Measurements from ENCODE around the gene MEX3B.

The MEX3B gene

GRCh38 chr15:82045892-82046665 is at the start of gene MEX3B:
Gene MEX3B, minus strand, starts transcription at chr15:82046018. Its CDS starts 313 bp downstream, at chr15:82045705.
- Histone ChIP-seq H3K27ac (ENCODE audit: low read depth, low read length) (peak within 1 kb of the TSS; percentile 96), H3K36me3 (ENCODE audit: control insufficient read depth, insufficient read depth, low read length) (no peaks in the 10 kb centered on the region; the same call in 1 of the 2 replicates), H3K4me1 (ENCODE audit: control insufficient read depth, insufficient read depth, low read length) (peaks cover 9% of the 10 kb centered on the region), H3K9me3 (ENCODE audit: control insufficient read depth, insufficient read depth, low read length) (no peaks in the 10 kb centered on the region), H3K9ac (ENCODE audit: low read depth, low read length) (peak within 1 kb of the TSS; percentile 60), H3K4me3 (ENCODE audit: low read depth, low read length) (peak within 1 kb of the TSS; percentile 87), H3K27me3 (ENCODE audit: control insufficient read depth, insufficient read depth, low read length) (peaks cover 55% of the 10 kb centered on the region)

GRCh38 chr15:82093774-82094211 is 48.0 kb upstream of the MEX3B start:
- H3K4me1 ChIP-seq (ENCODE audit: control insufficient read depth, insufficient read depth, low read length) = peaks cover 3% of the 10 kb centered on the region
- H3K4me3 ChIP-seq (ENCODE audit: low read depth, low read length) = no peak overlapping the region
- H3K9ac ChIP-seq (ENCODE audit: low read depth, low read length) = no peak overlapping the region
- H3K27ac ChIP-seq (ENCODE audit: low read depth, low read length) = no peak overlapping the region
- no peaks in the 10 kb centered on the region for H3K9me3 ChIP-seq (ENCODE audit: control insufficient read depth, insufficient read depth, low read length)
- H3K36me3 ChIP-seq (ENCODE audit: control insufficient read depth, insufficient read depth, low read length) = no peaks in the 10 kb centered on the region
- no peaks in the 10 kb centered on the region for H3K27me3 ChIP-seq (ENCODE audit: control insufficient read depth, insufficient read depth, low read length)

DNA sequence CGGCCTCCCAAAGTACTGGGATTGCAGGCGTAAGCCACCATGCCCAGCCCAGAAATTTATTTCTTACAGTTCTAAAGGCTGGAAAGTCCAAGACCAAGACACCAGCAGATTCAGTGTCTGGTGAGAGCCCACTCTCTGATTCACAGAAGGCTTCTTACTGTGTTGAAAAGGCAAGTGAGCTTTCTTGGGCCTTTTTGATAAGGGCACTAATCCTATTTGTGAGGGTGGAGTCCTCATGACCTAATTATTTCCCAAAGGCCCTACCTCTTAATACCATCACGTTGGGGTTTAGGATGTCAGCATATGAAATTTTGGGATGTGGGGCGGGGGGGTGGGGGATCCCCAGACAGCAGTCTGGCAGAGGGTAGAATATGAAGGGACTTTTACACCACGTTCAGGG is 47.5 kb upstream of the MEX3B start:
- no peaks in the 10 kb centered on the region for H3K9me3 ChIP-seq (ENCODE audit: control insufficient read depth, insufficient read depth, low read length)
- H3K4me1 ChIP-seq (ENCODE audit: control insufficient read depth, insufficient read depth, low read length) = peaks cover 8% of the 10 kb centered on the region
- H3K9ac ChIP-seq (ENCODE audit: low read depth, low read length) = no peak overlapping the region
- H3K27ac ChIP-seq (ENCODE audit: low read depth, low read length) = no peak overlapping the region
- no peaks in the 10 kb centered on the region for H3K27me3 ChIP-seq (ENCODE audit: control insufficient read depth, insufficient read depth, low read length)
- no peak overlapping the region for H3K4me3 ChIP-seq (ENCODE audit: low read depth, low read length)
- H3K36me3 ChIP-seq (ENCODE audit: control insufficient read depth, insufficient read depth, low read length) = no peaks in the 10 kb centered on the region

DNA sequence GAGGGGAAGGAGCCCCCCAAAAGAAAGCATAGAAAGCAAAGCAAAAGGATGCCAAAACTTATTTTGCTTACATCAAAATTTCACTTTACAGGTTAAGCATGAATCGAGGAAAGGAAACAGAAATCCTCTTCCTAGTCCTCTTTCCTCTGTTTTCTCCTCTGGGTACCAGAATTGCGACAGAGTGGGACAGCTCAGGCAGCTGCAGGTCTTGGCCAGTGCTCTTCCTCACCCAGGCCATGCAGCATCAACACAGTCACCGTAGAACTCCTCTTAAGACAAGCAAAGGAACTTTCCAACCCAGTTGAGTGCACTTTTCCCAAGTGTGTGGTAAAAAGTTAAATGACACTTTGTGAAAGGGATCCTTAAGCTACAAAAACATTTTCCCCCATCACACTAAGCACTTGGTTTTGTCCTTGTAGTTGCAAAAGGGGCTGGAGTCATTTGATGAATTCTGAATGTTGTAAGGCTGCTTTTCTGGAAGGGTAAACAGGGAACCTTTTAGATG is 45.9 kb upstream of the MEX3B start:
- H3K4me3 ChIP-seq (ENCODE audit: low read depth, low read length) = no peak overlapping the region

DNA sequence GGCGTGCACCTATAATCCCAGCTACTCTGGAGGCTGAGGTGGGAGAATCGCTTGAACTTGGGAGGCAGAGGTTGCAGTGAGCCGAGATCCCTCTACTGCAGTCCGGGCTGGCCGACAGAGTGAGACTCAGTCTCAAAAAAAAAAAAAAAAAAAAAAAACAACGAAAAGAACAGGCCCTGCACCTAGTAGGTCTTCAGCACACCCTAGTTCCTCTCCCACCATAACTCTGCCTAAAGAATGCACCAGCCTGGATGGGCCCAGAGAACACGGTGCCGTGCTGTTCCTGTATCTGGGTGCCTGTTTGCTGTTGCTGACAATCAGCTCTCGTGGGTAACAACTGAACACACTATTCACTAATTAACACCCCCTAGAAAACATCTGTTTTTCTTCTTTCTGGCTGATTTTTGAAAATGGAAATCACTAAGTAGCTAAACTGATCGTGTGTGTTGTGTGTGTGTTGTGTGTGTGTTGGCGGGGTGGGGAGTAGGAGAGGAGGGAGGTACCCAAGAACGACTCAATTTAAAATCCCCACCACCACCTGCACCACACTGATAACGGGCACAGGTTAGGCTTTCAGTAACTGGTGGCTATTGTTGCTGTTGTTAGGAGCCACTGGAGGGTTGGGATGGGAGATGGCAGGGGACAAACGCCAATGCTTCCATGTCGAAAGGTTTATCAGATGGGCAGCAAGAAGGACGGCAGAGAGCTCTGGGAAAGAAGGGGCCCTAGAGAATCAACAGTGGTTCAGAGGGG is 40.6 kb upstream of the MEX3B start:
- H3K27ac ChIP-seq (ENCODE audit: low read depth, low read length) = no peak overlapping the region
- no peaks in the 10 kb centered on the region for H3K36me3 ChIP-seq (ENCODE audit: control insufficient read depth, insufficient read depth, low read length)
- H3K27me3 ChIP-seq (ENCODE audit: control insufficient read depth, insufficient read depth, low read length) = no peaks in the 10 kb centered on the region
- no peak overlapping the region for H3K9ac ChIP-seq (ENCODE audit: low read depth, low read length)
- peaks cover 8% of the 10 kb centered on the region for H3K4me1 ChIP-seq (ENCODE audit: control insufficient read depth, insufficient read depth, low read length)
- H3K4me3 ChIP-seq (ENCODE audit: low read depth, low read length) = no peak overlapping the region
- no peaks in the 10 kb centered on the region for H3K9me3 ChIP-seq (ENCODE audit: control insufficient read depth, insufficient read depth, low read length)

More for the DNA sequence above, 45.9 kb upstream of the MEX3B start:
- Histone ChIP-seq H3K27me3 (ENCODE audit: control insufficient read depth, insufficient read depth, low read length) (no peaks in the 10 kb centered on the region), H3K27ac (ENCODE audit: low read depth, low read length) (no peak overlapping the region), H3K4me1 (ENCODE audit: control insufficient read depth, insufficient read depth, low read length) (peaks cover 8% of the 10 kb centered on the region), H3K9me3 (ENCODE audit: control insufficient read depth, insufficient read depth, low read length) (no peaks in the 10 kb centered on the region), H3K9ac (ENCODE audit: low read depth, low read length) (no peak overlapping the region), H3K36me3 (ENCODE audit: control insufficient read depth, insufficient read depth, low read length) (no peaks in the 10 kb centered on the region)

DNA sequence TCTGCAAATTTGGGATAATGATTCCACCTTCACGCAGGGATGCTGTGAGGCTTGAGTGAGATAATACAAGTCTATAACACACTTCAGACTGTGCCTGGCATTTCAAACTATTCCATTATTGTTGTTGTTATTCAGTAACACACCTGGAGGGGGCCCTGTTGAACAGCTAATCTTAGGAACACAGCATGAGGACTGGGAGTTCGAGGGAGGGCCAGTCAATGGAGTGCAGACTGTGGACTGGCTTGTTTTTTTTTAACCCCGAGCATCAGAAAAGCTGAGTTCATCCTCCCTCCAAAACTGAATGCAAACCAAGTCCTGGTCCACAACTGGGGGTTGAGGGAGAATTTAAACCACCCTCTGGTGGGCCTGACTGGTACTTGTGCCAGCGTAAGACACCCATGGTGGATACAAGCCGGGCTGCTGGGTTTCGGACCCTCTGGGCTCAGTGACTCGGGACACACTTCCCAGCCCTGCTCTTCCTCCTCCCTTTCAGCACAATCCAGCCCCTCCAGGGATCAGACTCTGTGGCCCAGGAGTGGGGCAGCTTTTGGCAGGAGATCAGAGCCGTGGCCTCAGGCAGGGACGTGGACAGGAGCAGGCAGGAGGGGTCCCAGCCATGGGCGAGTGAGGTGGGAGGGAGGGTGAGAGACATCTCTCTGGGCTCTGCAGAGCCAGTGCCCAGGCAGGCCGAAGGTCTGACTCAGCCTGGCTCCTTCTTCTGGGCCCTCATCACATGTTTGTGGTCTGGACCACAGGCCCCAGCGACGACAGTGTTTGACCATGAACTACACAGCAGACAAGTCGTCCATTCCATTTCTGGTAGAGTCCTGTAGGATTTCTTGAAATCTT is 36.3 kb upstream of the MEX3B start:
- Histone ChIP-seq H3K36me3 (ENCODE audit: control insufficient read depth, insufficient read depth, low read length) (no peaks in the 10 kb centered on the region), H3K4me1 (ENCODE audit: control insufficient read depth, insufficient read depth, low read length) (no peaks in the 10 kb centered on the region), H3K9me3 (ENCODE audit: control insufficient read depth, insufficient read depth, low read length) (no peaks in the 10 kb centered on the region), H3K27me3 (ENCODE audit: control insufficient read depth, insufficient read depth, low read length) (no peaks in the 10 kb centered on the region), H3K27ac (ENCODE audit: low read depth, low read length) (no peak overlapping the region), H3K4me3 (ENCODE audit: low read depth, low read length) (no peak overlapping the region), H3K9ac (ENCODE audit: low read depth, low read length) (no peak overlapping the region)

- no peak overlapping the region for H3K27ac ChIP-seq (ENCODE audit: low read depth, low read length)
- no peak overlapping the region for H3K9ac ChIP-seq (ENCODE audit: low read depth, low read length)
- H3K27me3 ChIP-seq (ENCODE audit: control insufficient read depth, insufficient read depth, low read length) = no peaks in the 10 kb centered on the region
- H3K36me3 ChIP-seq (ENCODE audit: control insufficient read depth, insufficient read depth, low read length) = no peaks in the 10 kb centered on the region
- no peak overlapping the region for H3K4me3 ChIP-seq (ENCODE audit: low read depth, low read length)
- H3K4me1 ChIP-seq (ENCODE audit: control insufficient read depth, insufficient read depth, low read length) = no peaks in the 10 kb centered on the region
- no peaks in the 10 kb centered on the region for H3K9me3 ChIP-seq (ENCODE audit: control insufficient read depth, insufficient read depth, low read length)
These were observed 35.0 kb upstream of the MEX3B start for GRCh38 chr15:82080774-82081173.

DNA sequence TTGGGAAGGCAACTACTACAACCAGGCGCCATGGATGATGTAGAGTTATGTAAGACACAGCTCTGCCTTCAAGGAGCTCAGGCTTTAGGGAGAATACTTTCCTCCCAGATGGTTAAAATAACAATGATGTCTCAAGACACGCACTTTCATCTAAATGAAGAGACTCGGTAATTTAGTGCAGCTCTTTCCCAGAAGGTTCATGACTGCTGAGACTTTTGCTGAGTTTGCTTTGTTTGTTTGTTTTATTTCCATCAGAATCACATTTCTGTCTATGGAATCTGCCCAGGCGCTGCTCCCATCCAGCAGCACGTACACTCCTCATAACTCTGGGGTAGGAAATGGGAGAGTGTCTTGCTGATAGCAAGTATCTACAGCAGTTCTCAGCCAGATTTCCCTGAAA is 33.9 kb upstream of the MEX3B start:
- no peak overlapping the region for H3K27ac ChIP-seq (ENCODE audit: low read depth, low read length)
- no peaks in the 10 kb centered on the region for H3K27me3 ChIP-seq (ENCODE audit: control insufficient read depth, insufficient read depth, low read length)
- no peaks in the 10 kb centered on the region for H3K36me3 ChIP-seq (ENCODE audit: control insufficient read depth, insufficient read depth, low read length)
- H3K9ac ChIP-seq (ENCODE audit: low read depth, low read length) = no peak overlapping the region
- H3K4me3 ChIP-seq (ENCODE audit: low read depth, low read length) = no peak overlapping the region
- H3K9me3 ChIP-seq (ENCODE audit: control insufficient read depth, insufficient read depth, low read length) = no peaks in the 10 kb centered on the region
- H3K4me1 ChIP-seq (ENCODE audit: control insufficient read depth, insufficient read depth, low read length) = no peaks in the 10 kb centered on the region

- Histone ChIP-seq H3K36me3 (ENCODE audit: control insufficient read depth, insufficient read depth, low read length) (no peaks in the 10 kb centered on the region), H3K4me1 (ENCODE audit: control insufficient read depth, insufficient read depth, low read length) (no peaks in the 10 kb centered on the region), H3K9ac (ENCODE audit: low read depth, low read length) (no peak overlapping the region), H3K27me3 (ENCODE audit: control insufficient read depth, insufficient read depth, low read length) (no peaks in the 10 kb centered on the region), H3K9me3 (ENCODE audit: control insufficient read depth, insufficient read depth, low read length) (no peaks in the 10 kb centered on the region), H3K4me3 (ENCODE audit: low read depth, low read length) (no peak overlapping the region), H3K27ac (ENCODE audit: low read depth, low read length) (no peak overlapping the region)
These were observed 28.8 kb upstream of the MEX3B start for GRCh38 chr15:82074610-82075009.

- Histone ChIP-seq H3K9me3 (ENCODE audit: control insufficient read depth, insufficient read depth, low read length) (no peaks in the 10 kb centered on the region), H3K9ac (ENCODE audit: low read depth, low read length) (no peak overlapping the region), H3K4me1 (ENCODE audit: control insufficient read depth, insufficient read depth, low read length) (no peaks in the 10 kb centered on the region), H3K27ac (ENCODE audit: low read depth, low read length) (no peak overlapping the region), H3K27me3 (ENCODE audit: control insufficient read depth, insufficient read depth, low read length) (no peaks in the 10 kb centered on the region), H3K36me3 (ENCODE audit: control insufficient read depth, insufficient read depth, low read length) (no peaks in the 10 kb centered on the region), H3K4me3 (ENCODE audit: low read depth, low read length) (no peak overlapping the region)
These were observed 27.2 kb upstream of the MEX3B start for GRCh38 chr15:82072926-82073537.

All from HUES48 (cell line).